Mesenteric fat pad (tissue), 1 donor: Measurements from ENCODE around the gene OR1F1. TPM values are rescaled to one million over a fixed set of nuclear protein-coding genes. Genes with fewer than 3 reads are reported as not detected.
"Not testable (repeated sequence)": the region's sequence is repeated elsewhere in the genome, so short reads cannot be mapped to it uniquely, and the experiment has no call there.

Experiments
- DNase-seq: peaks from one replicate; pipeline ENCODE4 v3.0.0-alpha.2; 2020; ENCODE audit warnings: low spot score
- total RNA-seq: library from RNA; stranded (reverse); fragmentation: NEBNext Ultra II Directional; extraction: Animal tissue kit (Norgen Biotek cat#: 25700); gene quantifications from one replicate; pipeline ENCODE4 v1.2.1, GENCODE V29; 2021
- donor health status: DM: yes; HTN: yes; CAD: no.

OR1F1 gene
- total RNA-seq, 1 donor from 2014 or later = not detected

GRCh38 chr16:3150346-3151218 is 37.4 kb upstream of the OR1F1 start:
- DNase-seq = peak; percentile 98

- DNase-seq = no peak
Measured at GRCh38 chr16:3152027-3152276, 36.1 kb upstream of the OR1F1 start.

- no peak for DNase-seq
Measured at GRCh38 chr16:3152277-3152990, 35.6 kb upstream of the OR1F1 start.

- DNase-seq = no peak
Measured at GRCh38 chr16:3152991-3153368, 35.0 kb upstream of the OR1F1 start.

- DNase-seq = no peak
Measured at GRCh38 chr16:3155181-3155580, 32.8 kb upstream of the OR1F1 start.

- no peak for DNase-seq
Measured at GRCh38 chr16:3155972-3156371, 32.0 kb upstream of the OR1F1 start.

GRCh38 chr16:3157229-3158025 is 30.6 kb upstream of the OR1F1 start:
- DNase-seq = no peak

GRCh38 chr16:3158026-3158509 is 29.9 kb upstream of the OR1F1 start:
- no peak for DNase-seq

GRCh38 chr16:3158510-3159314 is 29.3 kb upstream of the OR1F1 start:
- peak; percentile 95 for DNase-seq

GRCh38 chr16:3161235-3162018 is 26.6 kb upstream of the OR1F1 start:
- DNase-seq = no peak

GRCh38 chr16:3164121-3164991 is 23.6 kb upstream of the OR1F1 start:
- DNase-seq = no peak

- no peak for DNase-seq
Measured at GRCh38 chr16:3165111-3165822, 22.7 kb upstream of the OR1F1 start.

- no peak for DNase-seq
Measured at GRCh38 chr16:3166505-3166886, 21.5 kb upstream of the OR1F1 start.

- DNase-seq = not testable (repeated sequence)
Measured at GRCh38 chr16:3168729-3169128, 19.3 kb upstream of the OR1F1 start.

- no peak for DNase-seq
Measured at GRCh38 chr16:3170440-3171180, 17.4 kb upstream of the OR1F1 start.

- DNase-seq = no peak
Measured at GRCh38 chr16:3171181-3171854, 16.7 kb upstream of the OR1F1 start.

GRCh38 chr16:3171855-3172593 is 16.0 kb upstream of the OR1F1 start:
- DNase-seq = no peak
